Activated naive CD4-positive, alpha-beta T cell treated with anti-CD3 and anti-CD28 coated beads, Interleukin-2, amount 10 ng/mL, durations not matched to agents 7 days and 5 days (primary cell): Measurements from ENCODE around the gene G6PC1.
"Not testable (repeated sequence)": the region's sequence is repeated elsewhere in the genome, so short reads cannot be mapped to it uniquely, and the experiment has no call there.

Experiments used
- CTCF ChIA-PET: fragments of 350-600 bp; sonication (Branson Sonifier 250); formaldehyde crosslinking; loops from one replicate; lab custom pipeline; 2021; ENCODE audit warnings: antibody characterized with exemption; lab: Charles Lee
- DNase-seq: peaks from one replicate; pipeline ENCODE4 v3.0.0-alpha.2; 2020
- H3K27ac Mint-ChIP-seq: one replicate; pipeline ENCODE4 v1.8.0; 2021; ENCODE audit warnings: mild to moderate bottlenecking, moderate library complexity, mixed read lengths
- H3K27me3 Mint-ChIP-seq: one replicate; pipeline ENCODE4 v1.8.0; 2021; ENCODE audit warnings: mild to moderate bottlenecking, mixed read lengths
- H3K36me3 Mint-ChIP-seq: one replicate; pipeline ENCODE4 v1.8.0; 2021; ENCODE audit warnings: mixed read lengths
- H3K4me1 Mint-ChIP-seq: one replicate; pipeline ENCODE4 v1.8.0; 2021; ENCODE audit warnings: mixed read lengths
- H3K4me3 Mint-ChIP-seq: one replicate; pipeline ENCODE4 v1.8.0; 2021; ENCODE audit warnings: mild to moderate bottlenecking, moderate library complexity, mixed read lengths
- H3K9me3 Mint-ChIP-seq: one replicate; pipeline ENCODE4 v1.8.0; 2021; ENCODE audit warnings: mixed read lengths

G6PC1 gene

GRCh38 chr17:42923472-42923871, 22.9 kb downstream of the G6PC1 start:
- CTCF ChIA-PET, H3K9me3 Mint-ChIP-seq, H3K4me3 Mint-ChIP-seq, DNase-seq, H3K27ac Mint-ChIP-seq, H3K36me3 Mint-ChIP-seq, H3K4me1 Mint-ChIP-seq: not testable (repeated sequence)
- H3K27me3 Mint-ChIP-seq = peaks cover 32% of the 10 kb centered on the region

- H3K9me3 Mint-ChIP-seq = no peaks in the 10 kb centered on the region
- H3K27ac Mint-ChIP-seq = no peak overlapping the region
- H3K4me3 Mint-ChIP-seq = no peak overlapping the region
- no peaks in the 10 kb centered on the region for H3K36me3 Mint-ChIP-seq
- H3K27me3 Mint-ChIP-seq = peaks cover 23% of the 10 kb centered on the region
- H3K4me1 Mint-ChIP-seq = peaks cover 6% of the 10 kb centered on the region
- CTCF ChIA-PET = no interaction called here
- no peak for DNase-seq
Measured at GRCh38 chr17:42924891-42925290, 24.3 kb downstream of the G6PC1 start.

- Mint-ChIP-seq H3K9me3 (no peaks in the 10 kb centered on the region), H3K27me3 (peaks cover 7% of the 10 kb centered on the region), H3K27ac (no peak overlapping the region), H3K4me1 (peaks cover 8% of the 10 kb centered on the region), H3K36me3 (no peaks in the 10 kb centered on the region), H3K4me3 (no peak overlapping the region)
- CTCF ChIA-PET = interaction anchor here (0.7 to 2.0 kb wide), 13 partner anchors 9 to 351 kb away, joined by 3 to 9 read pairs (median 4); partner anchors contain the start of gene PSMC3IP
- DNase-seq = peak; percentile 29
Measured at GRCh38 chr17:42928714-42929496, 28.3 kb downstream of the G6PC1 start.

- H3K36me3 Mint-ChIP-seq = no peaks in the 10 kb centered on the region
- CTCF ChIA-PET = interaction anchor here (0.7 to 2.0 kb wide), 9 partner anchors 9 to 346 kb away, joined by 3 to 9 read pairs (median 4); no protein-coding TSS in a partner anchor
- DNase-seq = no peak
- H3K27me3 Mint-ChIP-seq = peaks cover 12% of the 10 kb centered on the region
- no peaks in the 10 kb centered on the region for H3K9me3 Mint-ChIP-seq
- H3K27ac Mint-ChIP-seq = no peak overlapping the region
- H3K4me3 Mint-ChIP-seq = no peak overlapping the region
- peaks cover 8% of the 10 kb centered on the region for H3K4me1 Mint-ChIP-seq
Measured at GRCh38 chr17:42929497-42929844, 28.9 kb downstream of the G6PC1 start.

GRCh38 chr17:42937712-42938596, 37.4 kb downstream of the G6PC1 start:
- Mint-ChIP-seq H3K9me3 (no peaks in the 10 kb centered on the region), H3K36me3 (no peaks in the 10 kb centered on the region), H3K27ac (no peak overlapping the region), H3K27me3 (peaks cover 25% of the 10 kb centered on the region), H3K4me1 (no peaks in the 10 kb centered on the region), H3K4me3 (no peak overlapping the region)
- peak; percentile 42 for DNase-seq
- CTCF ChIA-PET = interaction anchor here (1.2 to 1.6 kb wide), 2 partner anchors 9 to 117 kb away, joined by 3 to 4 read pairs; no protein-coding TSS in a partner anchor

- H3K27ac Mint-ChIP-seq = no peak overlapping the region
- no peaks in the 10 kb centered on the region for H3K9me3 Mint-ChIP-seq
- CTCF ChIA-PET = no interaction called here
- no peaks in the 10 kb centered on the region for H3K27me3 Mint-ChIP-seq
- peaks cover 1% of the 10 kb centered on the region for H3K36me3 Mint-ChIP-seq
- no peaks in the 10 kb centered on the region for H3K4me1 Mint-ChIP-seq
- H3K4me3 Mint-ChIP-seq = no peak overlapping the region
- no peak for DNase-seq
Measured at GRCh38 chr17:42944211-42944610, 43.6 kb downstream of the G6PC1 start.

- H3K36me3 Mint-ChIP-seq = peaks cover 12% of the 10 kb centered on the region
- no peaks in the 10 kb centered on the region for H3K4me1 Mint-ChIP-seq
- CTCF ChIA-PET = no interaction called here
- no peaks in the 10 kb centered on the region for H3K27me3 Mint-ChIP-seq
- H3K4me3 Mint-ChIP-seq = no peak overlapping the region
- DNase-seq = no peak
- no peaks in the 10 kb centered on the region for H3K9me3 Mint-ChIP-seq
- no peak overlapping the region for H3K27ac Mint-ChIP-seq
Measured at GRCh38 chr17:42946812-42947211, 46.2 kb downstream of the G6PC1 start.

- no peaks in the 10 kb centered on the region for H3K9me3 Mint-ChIP-seq
- peaks cover 29% of the 10 kb centered on the region for H3K36me3 Mint-ChIP-seq
- CTCF ChIA-PET = no interaction called here
- no peak overlapping the region for H3K27ac Mint-ChIP-seq
- H3K27me3 Mint-ChIP-seq = no peaks in the 10 kb centered on the region
- H3K4me1 Mint-ChIP-seq = no peaks in the 10 kb centered on the region
- no peak for DNase-seq
- H3K4me3 Mint-ChIP-seq = no peak overlapping the region
Measured at GRCh38 chr17:42950044-42950783, 49.6 kb downstream of the G6PC1 start.
